Lower leg skin (tissue), 3 donors: Measurements from ENCODE around the gene DAB2IP.

Experiments used
- POLR2A ChIP-seq, 2 donors: fragments of 450-650 bp; IDR thresholded peaks; one replicate each; pipeline ENCODE4 v1.6.1; 2016 to 2017; ENCODE audit warnings: antibody characterized with exemption in 2 of 2, mild to moderate bottlenecking in 1 of 2, moderate library complexity in 1 of 2
- TF ChIP-seq, protein P1 (sequence below), 3 donors: fragments of 450-650 bp; IDR thresholded peaks; one replicate each; pipeline ENCODE4 v1.5.1; 2016; ENCODE audit warnings: antibody characterized with exemption in 3 of 3, mild to moderate bottlenecking in 3 of 3, moderate library complexity in 2 of 3

DNA sequence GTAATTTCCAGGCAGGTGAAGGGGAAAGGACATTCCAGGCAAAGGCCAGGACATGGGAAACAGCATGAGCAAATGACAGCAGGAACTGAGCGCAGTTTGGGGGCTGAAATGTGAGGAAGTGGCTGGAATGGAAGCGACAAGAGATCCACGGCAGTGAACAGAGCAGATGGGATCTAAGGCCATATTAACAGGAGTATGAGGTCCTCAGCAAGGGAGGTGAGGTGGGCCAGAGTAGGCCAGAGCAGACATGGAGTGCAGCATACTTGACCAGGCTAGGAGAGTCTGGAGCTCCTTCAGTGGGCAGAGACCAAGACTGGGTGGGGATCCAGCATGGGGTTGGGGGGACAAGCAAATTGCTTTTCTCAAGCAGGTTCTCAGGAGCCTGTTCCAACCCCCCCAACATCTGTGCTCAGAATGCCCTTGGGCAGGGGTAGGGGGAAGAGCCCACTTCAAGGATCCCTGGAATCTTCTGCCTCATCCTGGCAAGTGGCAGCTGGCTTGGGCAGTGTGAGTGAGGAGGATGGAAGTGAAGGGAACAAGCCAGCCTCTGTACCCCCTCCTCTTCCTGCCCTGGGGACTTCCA, 34.5 kb downstream of the DAB2IP start:
- TF ChIP-seq, protein P1, sequence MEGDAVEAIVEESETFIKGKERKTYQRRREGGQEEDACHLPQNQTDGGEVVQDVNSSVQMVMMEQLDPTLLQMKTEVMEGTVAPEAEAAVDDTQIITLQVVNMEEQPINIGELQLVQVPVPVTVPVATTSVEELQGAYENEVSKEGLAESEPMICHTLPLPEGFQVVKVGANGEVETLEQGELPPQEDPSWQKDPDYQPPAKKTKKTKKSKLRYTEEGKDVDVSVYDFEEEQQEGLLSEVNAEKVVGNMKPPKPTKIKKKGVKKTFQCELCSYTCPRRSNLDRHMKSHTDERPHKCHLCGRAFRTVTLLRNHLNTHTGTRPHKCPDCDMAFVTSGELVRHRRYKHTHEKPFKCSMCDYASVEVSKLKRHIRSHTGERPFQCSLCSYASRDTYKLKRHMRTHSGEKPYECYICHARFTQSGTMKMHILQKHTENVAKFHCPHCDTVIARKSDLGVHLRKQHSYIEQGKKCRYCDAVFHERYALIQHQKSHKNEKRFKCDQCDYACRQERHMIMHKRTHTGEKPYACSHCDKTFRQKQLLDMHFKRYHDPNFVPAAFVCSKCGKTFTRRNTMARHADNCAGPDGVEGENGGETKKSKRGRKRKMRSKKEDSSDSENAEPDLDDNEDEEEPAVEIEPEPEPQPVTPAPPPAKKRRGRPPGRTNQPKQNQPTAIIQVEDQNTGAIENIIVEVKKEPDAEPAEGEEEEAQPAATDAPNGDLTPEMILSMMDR (IDR thresholded peaks at IDR 0.05), result no peak
- no peak for TF ChIP-seq POLR2A (IDR thresholded peaks at IDR 0.05)
